Esophagus muscularis mucosa (tissue), 3 donors: ENCODE measurements around the gene CDRT15L2.

Experiments used
- CTCF ChIP-seq, 3 experiments: fragments of 200-600 bp in 2 of 3; fragments of 450-650 bp in 1 of 3; sonication (generic) in 2 of 3; IDR thresholded peaks; one replicate each; pipeline ENCODE4 v1.5.1; 2017 to 2019; ENCODE audit warnings: antibody characterized with exemption in 3 of 3, mild to moderate bottlenecking in 2 of 3, moderate library complexity in 1 of 3
- EP300 ChIP-seq: sonication (generic); formaldehyde crosslinking; IDR thresholded peaks from one replicate; pipeline ENCODE4 v1.6.1; 2017; ENCODE audit warnings: antibody characterized with exemption

- TF ChIP-seq CTCF (IDR thresholded peaks at IDR 0.05) (no peak), EP300 (no peak)
These were observed 13.8 kb upstream of the CDRT15L2 start for GRCh38 chr17:20565711-20566110.
